HG03442 (cell line): ENCODE results near the gene ADGRD1.

Source experiments
- ATAC-seq: cut with Tn5 transposase; IDR thresholded peaks from one replicate; pipeline ENCODE4 v1.9.1; 2021; ENCODE audit warnings: mild to moderate bottlenecking, moderate library complexity; ENCODE audit not compliant: unreplicated experiment

The ADGRD1 gene

DNA sequence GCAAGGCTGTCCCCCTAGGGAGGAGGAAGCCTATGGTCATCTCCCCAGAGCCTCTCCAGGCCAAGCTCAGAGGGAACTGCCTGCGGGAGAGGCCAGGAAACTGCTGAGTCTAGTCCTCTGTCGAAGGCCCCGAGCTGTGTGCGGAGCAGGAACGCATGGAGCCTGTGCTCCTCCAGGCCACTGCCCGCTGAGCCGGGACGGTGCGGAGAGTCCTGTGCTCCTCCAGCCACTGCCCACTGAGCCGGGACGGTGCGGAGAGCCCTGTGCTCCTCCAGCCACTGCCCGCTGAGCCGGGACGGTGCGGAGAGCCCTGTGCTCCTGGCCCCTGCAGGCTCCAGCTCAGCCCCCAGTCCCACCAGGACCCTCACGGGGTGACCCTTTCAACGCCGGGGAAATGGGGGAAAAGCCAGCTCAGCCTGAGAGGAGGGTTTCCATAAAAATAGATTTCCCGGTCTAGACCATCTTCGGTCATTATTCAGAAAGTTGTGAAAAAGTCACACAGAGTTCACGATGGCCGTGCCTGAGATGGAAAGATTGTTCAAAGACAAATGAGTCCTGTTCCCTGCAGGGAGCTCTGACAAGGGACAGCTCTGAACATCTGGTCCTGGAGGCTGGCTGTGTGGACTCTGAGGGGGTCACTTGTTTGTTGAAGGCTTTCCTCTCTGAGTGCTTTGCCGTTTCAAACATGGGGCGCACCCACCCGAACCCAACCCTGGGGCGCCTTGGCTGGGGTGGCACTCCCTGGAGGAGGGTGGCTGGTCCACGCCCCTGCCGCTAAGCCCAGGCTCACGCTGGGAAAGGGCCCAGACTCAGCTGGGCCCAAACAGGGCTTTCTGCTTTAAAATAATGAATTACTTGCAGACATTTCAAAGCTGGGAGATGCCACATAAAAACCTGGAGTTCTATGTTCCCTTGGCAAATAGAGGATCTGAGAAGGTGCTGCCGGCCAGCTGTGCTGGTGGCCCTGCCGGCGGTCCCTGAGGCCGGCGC, 85.5 kb downstream of the ADGRD1 start:
- no peak for ATAC-seq

DNA sequence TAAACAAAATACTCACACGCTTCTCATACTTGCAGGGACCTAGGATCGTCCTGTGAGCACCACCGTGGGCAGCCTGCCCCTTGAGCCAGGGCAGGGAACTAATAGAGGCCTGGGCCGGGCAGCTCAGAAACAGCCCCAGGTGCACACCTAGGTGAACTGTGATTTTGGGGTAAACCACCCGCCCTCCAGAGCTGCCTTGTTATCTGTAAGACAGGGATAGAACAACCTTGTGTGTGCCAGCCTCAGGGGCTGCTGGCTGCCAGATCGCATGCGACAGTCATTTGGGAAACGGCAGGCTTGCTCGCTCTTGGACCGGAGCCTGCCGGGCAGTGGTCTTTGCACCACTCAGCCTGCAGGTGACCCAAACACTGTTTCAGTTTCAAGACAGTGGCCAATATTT, 86.8 kb downstream of the ADGRD1 start:
- no peak for ATAC-seq

DNA sequence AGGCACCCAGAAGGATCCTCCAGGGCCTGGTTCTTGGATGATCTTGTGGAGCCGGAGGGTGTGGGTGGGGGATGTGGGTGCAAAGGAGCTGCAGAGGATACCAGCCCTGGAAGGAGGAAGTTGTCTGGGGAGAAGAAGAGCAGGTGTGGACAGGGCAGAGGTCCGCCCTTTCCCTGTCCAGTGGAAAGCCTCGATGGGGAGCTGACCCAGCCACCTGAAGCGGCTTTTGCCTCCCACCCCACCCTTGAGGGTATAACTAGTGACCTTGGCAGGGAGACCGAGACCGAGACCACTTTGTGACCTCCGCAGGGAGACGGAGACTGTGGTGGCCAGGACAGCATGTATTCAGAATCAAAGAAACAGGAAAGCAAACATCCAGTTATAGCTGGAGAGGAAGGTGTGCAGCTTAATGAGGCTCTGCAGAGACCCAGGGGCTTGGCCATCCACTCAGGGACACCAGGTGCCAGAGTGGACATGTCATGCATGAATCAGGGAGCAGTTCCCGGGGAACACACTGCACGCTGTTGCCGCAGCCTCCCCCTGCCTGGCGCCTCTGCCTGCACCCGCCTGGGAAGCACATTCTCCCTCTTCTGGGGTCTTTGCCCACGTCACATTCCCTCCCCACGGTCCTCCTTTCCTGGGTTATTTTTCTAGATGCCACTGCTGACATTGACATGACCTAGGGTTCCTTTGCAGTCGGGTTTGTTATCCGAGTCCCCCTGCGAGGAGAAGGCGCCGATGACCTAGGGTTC, 87.7 kb downstream of the ADGRD1 start:
- ATAC-seq: no peak

DNA sequence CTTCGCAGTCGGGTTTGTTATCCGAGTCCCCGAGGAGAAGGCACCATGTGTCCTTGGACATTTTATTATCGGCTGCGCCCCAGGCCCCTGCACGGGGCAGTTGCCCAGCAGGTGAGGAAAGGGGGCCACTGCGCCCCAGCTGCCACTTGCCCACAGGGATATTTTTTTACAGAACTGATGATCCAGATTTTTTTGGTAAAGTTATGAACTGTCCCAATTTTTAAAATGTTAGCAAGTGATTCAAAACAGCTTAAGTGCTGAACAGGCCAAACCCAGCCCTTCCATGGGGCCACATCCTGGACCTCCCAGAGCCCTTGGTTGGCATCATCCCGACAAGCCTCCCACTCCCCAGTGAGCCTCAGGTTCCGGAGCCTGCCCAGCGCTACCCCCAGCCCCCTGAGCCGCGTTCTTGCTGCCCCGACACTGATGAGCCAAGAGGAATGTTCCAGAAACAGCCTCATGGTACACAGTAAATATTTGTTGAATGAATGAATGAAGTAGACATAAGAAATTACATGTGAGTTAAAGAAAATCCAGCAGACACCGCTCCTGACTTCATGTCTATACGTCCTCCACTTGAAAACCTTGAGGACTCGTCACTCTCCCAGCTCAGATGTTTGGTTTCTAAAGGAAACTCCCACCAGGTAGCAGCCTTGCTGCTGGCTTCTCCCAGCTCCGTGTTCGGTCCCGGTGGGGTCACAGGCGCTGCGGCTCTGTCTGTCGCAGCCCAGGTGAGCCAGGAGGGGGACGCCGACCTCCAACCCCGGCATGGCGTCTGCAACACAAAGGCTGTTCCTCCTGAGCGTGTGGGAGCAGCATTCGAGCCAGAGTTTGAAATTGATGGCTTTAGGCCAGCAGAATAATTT, 88.5 kb downstream of the ADGRD1 start:
- ATAC-seq: no peak

GRCh38 chr12:131042834-131043245, 89.1 kb downstream of the ADGRD1 start:
- no peak for ATAC-seq

- no peak for ATAC-seq
Observed at GRCh38 chr12:131043401-131043871, 89.7 kb downstream of the ADGRD1 start.

DNA sequence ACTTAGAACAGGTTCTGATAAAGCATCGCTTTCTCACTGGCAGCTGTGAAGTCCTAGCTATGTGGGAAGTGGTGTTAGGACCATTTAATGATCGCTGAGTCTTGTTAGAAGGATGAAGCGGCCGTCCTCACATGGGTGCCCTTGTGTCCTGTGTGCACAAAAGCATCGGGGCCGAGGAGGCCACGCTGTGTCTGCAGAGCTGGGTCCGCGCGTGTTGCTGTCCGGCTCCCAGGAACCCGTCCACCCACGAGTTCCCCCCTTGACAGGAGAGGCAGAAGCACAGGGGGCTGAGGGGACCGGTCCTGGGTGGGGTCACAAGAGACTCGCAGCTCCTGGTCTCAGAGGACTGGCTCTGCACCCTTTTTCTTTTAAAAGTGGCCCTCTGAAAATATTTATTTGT, 90.4 kb downstream of the ADGRD1 start:
- no peak for ATAC-seq

DNA sequence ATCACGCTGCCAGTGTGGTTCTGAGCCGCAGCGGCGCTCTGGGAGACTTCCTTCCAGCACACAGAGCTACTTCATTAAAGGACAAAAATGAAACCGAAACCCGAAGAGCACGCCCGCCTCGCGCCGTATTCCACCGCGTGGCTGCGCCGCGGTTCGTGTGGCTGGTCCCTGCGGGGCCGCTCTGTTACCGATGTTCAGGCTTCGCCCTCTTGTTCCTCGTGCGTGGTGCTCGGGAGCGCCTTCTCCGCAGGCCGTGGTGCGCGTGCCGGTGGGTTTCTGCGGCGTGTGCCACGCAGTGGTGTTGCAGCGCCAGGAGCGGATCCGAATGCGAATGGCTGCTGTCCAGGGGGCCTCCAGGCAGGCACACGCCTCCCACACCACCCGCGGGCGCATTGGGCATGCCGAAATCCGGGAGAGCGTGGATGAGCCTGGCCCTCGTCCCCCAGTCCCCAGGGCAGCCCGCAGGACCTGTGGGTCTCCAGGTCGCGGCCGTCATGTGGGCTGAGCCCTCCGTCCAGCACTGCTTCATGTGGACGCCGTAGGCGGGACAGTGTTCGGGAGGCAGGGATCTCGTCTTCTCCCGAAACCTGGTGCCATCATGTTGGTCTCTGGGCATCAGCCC, 91.2 kb downstream of the ADGRD1 start:
- no peak for ATAC-seq

DNA sequence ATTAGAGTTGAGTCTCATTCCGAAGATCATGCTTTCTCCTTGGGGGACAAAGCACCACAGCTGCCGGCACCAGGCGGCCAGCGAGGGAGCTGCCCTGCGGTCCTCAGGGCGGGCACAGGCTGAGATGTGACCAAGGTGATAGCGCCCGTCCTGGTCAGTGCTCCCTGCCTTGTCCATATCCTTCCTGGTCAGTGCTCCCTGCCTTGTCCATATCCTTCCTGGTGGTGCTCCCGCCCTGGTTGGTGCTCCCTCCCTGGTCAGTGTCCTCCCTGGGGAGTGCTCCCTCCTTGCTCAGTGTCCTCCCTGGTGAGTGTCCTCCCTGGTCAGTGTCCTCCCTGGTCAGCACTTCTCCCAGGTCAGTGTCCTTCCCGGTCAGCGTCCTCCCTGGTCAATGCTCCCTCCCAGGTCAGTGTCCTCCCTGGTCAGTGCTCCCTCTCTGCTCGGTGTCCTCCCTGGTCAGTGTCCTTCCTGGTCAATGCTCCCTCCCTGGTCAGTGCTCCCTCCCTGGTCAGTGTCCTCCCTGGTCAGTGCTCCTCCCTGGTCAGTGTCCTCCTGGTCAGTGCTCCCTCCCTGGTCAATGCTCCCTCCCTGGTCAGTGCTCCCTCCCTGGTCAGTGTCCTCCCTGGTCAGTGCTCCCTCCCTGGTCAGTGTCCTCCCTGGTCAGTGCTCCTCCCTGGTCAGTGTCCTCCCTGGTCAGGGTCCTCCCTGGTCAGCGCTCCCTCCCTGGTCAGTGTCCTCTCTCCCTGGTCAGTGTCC, 92.2 kb downstream of the ADGRD1 start:
- no peak for ATAC-seq

GRCh38 chr12:131046813-131047788, 93.4 kb downstream of the ADGRD1 start:
- ATAC-seq: no peak

DNA sequence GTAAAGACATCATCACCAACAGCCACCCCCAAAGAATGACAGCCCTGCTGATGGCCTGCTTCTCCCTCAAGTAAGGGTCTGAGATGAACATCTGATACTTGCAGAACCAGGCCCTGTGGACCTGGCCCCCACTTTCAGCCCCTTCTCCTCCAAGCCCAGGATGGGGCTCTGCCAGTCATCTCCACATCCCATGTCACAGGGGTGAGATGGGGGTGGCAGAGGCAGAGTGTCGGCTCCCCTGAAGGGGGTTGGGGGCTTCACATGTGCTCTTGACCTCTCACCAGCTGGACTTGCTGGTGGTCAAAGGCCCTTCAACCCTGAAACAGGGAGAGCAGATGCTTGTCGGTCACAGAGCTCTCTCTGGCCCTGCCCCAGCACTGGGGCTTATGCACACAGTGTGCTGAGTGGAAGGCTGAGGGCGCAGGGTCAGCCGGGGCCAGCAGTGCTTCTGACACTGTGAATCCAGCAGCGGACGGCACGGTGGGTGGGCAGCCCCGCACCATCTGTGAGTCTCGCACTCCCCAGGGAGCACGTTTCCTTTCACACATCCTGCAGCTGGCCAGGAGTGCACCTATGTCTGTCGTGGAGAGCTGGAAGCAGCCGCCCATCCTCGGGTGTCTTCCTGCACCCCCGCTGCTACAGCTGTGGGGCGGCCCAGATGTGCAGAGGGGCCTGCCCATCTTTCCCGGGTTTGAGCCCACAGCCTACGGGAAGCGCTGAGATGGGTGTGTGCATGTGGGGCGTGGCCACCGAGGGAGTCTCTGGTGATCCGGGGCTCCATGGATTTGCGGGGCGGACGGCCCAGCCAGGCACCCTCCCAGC, 94.3 kb downstream of the ADGRD1 start:
- ATAC-seq: no peak

DNA sequence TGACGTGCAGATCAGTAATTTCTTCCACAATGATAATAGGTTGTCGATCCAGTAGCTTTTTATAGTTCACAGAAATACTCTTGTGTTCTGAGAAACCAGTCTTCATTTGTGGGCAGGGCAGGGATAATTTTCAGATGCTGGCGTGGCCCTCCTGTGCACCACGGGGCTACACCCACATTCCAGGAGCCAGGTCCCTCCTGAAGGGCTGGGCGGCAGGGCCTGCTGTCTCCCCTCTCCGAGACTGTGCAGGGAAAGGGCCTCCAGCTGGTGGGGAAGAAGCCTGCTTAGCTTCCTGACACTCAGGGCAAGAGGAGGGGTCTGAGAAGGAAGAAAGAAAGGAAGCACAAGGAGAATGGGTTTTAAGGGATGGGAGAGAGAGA, 94.9 kb downstream of the ADGRD1 start:
- ATAC-seq: no peak

DNA sequence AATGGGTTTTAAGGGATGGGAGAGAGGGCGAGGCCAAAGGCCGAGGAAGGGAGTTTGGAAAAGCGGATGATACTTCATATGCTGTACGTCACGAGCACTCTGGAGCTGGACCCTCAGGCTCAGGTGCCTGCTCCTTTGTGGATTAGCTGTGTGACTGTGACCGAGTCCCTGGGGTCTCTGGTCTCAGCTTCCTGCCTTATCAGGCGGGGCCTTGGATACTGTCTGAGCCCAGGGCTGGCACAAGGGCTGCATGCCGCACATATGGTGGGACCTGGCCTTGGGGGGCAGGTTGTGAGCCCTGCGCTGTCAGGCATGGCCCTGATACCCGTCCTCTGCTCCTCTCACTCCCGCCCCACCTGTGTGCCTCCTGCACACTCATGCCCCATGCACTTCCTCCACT, 95.3 kb downstream of the ADGRD1 start:
- ATAC-seq: no peak

GRCh38 chr12:131049549-131050339, 96.0 kb downstream of the ADGRD1 start:
- no peak for ATAC-seq

GRCh38 chr12:131050463-131051154, 96.9 kb downstream of the ADGRD1 start:
- no peak for ATAC-seq

DNA sequence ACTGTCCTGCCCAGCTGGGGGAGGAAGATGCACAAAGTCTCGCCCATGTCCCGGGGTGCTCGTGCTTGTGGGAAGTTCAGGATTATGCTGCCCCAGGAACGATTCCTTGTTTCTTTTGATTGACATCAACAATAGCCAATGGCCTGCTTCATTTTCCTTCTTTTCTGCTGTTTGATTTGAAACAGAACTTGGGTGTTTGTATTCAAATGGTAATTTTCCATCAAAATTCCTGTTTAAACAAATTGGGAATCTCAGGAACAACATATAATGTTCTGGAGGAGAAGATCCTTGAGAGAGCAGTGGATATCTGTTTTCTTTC, 97.4 kb downstream of the ADGRD1 start:
- no peak for ATAC-seq
